HG03469 (cell line): ENCODE data around the gene RNF123.
"Not testable (repeated sequence)": the region's sequence is repeated elsewhere in the genome, so short reads cannot be mapped to it uniquely, and the experiment has no call there.

ENCODE experiments used
- ATAC-seq: cut with Tn5 transposase; IDR thresholded peaks from one replicate; pipeline ENCODE4 v1.9.1; 2021; ENCODE audit warnings: mild to moderate bottlenecking, moderate library complexity, moderate number of reproducible peaks; ENCODE audit not compliant: unreplicated experiment

RNF123 gene

DNA sequence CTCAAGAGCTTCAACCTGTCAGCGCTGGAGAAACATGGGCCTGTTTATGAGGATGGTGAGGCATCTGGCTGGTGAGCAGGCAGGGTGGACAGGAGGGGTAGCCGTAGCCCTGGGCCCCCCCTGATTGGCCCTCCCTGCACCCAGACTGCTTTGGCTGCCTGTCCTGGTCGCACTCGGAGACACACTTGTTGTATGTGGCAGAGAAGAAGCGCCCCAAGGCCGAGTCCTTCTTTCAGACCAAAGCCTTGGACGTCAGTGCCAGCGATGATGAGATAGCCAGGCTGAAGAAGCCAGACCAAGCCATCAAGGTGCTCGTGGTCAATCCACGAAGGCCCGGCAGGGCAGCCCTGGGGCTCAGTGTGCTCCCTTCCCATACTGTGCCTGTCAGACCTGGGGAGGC is 13.4 kb upstream of the RNF123 start:
- no peak for ATAC-seq

GRCh38 chr3:49680493-49681231 is 8.7 kb upstream of the RNF123 start:
- ATAC-seq: no peak

DNA sequence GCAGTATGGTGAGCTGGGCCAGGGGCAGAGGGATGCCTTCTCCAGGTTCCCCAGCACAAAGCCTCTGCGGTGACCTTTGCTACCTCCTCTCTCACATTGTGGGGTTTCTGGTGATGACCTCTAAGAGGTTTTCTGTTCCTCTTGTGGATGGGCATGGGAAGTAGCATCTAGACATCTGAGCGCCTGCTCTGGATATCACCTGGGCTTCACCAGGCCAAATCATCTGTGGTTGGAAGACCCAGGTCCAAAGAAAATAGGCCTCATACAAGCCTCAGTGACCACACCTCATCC is 8.2 kb upstream of the RNF123 start:
- no peak for ATAC-seq

DNA sequence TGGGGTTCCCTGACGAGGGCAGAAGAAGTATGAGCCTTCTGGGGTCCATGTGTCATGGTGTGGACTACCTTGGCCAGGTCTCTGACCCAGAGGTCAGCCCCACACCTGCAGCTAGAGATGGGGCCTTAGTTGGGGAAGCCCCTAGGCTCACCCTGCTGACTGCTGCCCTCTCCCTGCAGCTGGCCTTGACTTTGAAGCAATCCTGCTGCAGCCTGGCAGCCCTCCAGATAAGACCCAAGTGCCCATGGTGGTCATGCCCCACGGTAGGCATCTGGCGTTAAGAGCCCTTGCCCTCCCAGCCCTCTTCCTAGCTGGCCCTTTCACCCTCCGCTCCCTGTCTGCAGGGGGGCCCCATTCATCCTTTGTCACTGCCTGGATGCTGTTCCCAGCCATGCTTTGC is 7.8 kb upstream of the RNF123 start:
- ATAC-seq: no peak

- no peak for ATAC-seq
These were observed 6.2 kb upstream of the RNF123 start for GRCh38 chr3:49683162-49683561.

GRCh38 chr3:49684453-49684852 is 4.9 kb upstream of the RNF123 start:
- not testable (repeated sequence) for ATAC-seq

DNA sequence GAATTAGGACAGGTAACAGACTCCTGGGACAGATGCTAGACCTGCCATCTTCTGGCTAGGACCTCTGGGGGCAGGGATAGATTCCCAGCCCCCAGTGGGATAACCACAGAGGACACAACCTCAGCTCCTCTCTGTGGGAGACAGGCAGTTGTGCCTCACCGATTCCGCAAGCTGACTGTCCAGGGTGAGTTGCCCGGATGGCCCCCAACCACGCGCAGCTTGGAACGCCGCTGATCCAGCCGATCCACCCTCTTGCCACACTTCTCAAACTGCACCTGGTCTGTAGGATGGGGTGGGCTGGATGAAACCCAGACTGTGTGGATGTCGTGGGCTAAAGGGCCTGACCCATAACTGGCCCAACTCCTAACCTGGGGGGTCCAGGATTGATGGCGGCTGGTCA is 4.3 kb upstream of the RNF123 start:
- not testable (repeated sequence) for ATAC-seq

GRCh38 chr3:49685846-49686245 is 3.5 kb upstream of the RNF123 start:
- ATAC-seq: not testable (repeated sequence)

DNA sequence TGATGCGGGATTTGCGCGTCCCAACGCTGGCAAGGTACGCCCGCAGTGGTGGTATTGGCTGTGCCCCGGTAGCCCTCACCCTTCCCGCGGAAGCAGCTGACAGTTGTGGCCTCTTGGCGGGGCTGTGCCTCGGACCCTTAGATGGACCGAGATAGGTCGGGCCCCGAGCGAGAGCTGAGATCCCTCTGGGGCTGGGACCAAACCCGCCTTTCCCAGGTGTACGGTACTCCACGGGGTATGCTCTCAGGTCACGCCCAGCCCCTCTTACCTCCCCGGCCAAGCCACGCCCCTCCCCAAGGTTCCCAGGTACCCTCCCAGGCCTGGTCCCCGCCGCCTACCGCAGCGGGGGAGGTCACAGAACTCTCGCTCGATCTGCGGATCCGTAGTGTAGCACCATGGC is 3.0 kb upstream of the RNF123 start:
- not testable (repeated sequence) for ATAC-seq

DNA sequence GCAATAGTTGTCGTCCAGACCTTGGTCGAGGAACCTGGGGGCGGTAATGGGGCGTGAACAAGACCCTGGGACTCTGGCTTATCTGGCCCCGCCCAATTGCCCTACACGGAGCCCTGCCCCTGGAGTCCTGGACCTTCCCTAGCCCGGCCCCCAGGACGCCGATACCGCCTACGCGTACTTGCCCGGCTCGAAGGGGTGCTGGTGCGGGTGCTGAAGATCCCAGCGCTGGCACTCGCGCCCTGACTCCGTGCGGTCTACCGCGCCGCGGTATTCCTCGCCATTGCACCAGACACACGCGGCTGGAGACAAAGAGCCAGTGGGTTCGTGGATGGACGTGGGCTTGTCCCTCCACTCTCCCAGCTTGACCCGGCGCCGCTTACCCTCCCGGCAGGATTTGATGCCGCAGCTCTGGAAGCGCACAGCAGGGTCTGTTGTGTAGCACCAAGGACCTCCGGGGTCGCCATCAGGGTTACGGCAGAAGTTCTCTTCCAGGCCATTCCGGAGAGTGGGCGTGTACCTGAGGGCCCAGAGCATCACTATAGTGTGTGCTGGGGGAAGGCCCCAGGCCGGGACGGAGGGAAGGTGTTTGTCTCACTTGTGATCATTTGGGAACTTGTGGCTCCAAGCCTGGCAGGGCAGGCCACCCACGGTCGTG is 2.5 kb upstream of the RNF123 start:
- ATAC-seq: not testable (repeated sequence)

- not testable (repeated sequence) for ATAC-seq
These were observed 1.9 kb upstream of the RNF123 start for GRCh38 chr3:49687424-49687795.

DNA sequence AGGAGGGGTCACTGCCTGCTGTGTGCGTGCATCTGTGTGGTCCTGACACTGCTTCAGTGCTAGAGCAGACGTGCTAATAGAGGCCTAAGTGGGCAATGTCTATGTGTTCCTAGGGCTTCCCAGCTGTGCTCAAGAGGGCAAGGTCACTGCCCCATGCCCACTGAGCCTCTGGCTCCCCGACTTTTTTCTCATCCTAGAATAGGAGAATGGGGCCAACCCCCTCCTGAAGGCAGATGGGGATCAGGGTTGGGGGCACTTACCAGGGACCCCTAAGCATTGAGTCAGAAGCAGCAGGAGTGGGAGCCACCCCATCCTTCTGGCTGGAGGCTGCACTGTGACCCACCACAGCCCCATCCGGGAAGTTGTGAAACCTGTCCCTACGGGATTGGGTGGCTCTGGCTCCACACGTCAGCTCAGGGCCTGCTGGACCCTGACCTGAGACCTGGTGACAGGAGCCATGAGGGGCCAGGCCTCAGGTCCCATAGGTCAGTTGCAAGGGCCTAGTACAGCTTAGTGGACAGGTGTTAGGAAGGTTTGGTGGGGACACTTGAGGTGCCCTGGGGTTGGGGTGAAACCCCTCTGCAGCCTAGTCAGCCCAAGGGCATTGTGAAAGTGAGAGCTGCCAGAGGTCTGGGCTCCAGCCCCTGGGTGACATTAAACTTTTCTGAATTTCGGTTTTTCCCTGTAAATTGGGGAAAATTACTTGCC is 865 bp upstream of the RNF123 start:
- not testable (repeated sequence) for ATAC-seq

DNA sequence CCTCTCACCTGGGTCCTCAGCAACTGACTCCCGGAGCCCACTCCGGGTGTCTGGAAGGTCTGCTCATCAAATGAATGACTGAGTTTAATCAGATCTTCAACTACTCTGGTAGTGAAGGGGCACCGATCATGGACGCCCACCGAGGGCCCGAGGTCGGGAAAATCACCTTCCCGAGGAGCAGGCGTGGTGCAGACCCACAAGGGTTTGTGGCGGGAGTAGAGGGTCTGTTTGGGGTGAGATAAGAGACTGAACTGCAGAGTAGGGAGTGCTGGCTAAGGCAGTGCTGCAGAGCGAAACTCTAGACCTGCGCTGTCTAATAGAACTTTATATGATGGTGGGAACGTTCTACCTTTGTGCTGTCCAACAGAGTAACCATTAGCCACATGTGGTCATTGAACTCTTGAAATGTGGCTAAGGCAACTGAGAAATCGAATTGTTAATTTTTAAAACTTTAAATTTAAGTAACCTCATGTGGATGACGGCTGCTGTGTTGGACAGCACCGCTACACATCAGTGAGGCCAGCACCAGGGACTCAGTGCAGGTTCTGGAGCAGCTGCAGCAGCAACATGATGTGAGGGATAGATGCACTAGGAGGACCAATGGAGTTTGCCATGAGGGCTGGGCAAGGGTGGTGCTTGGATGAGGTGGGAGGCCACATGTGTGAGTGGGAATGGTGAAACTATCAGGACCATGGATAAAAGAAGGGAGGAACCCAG is 709 bp downstream of the RNF123 start:
- ATAC-seq: not testable (repeated sequence)

DNA sequence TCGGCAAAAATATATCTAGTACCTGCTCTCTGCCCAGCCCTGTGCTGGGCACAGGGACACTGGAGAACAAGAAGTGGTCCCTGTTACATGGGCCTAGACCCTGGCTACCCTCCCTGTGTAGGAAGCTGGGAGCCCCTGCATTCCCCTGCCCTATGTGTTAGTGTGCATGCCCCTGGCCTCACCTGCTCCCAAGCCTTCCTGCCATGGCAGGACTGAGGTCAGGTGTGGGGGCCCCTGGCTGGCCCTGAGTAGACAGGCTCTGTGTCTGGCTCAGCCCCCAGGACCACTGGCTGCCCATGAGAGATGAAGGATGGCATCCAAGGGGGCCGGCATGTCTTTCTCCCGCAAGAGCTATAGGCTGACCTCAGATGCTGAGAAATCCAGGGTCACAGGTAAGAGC is 1.5 kb downstream of the RNF123 start:
- ATAC-seq: not testable (repeated sequence)

DNA sequence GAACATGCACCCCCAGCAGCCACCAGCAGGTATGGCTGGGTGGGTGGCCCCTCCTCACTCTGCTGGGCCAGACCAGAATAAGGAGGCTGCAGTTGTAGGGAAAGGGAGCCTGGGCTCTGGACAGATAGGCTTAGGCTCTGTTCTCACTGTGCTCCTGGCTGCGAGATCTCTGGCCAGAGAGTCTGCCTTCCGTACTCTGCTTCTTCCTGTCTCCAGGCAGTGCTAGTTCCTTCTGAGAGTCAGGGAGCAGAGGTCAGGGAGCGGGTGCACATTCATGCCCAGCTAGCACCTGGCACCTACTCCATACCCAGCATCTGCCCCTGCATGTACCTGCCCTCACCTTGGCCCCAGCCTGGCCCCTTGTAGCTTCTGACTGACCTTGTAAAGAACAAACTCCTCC is 2.1 kb downstream of the RNF123 start:
- not testable (repeated sequence) for ATAC-seq

- not testable (repeated sequence) for ATAC-seq
These were observed 5.2 kb downstream of the RNF123 start for GRCh38 chr3:49694409-49695070.

GRCh38 chr3:49695350-49696015 is 6.1 kb downstream of the RNF123 start:
- not testable (repeated sequence) for ATAC-seq

DNA sequence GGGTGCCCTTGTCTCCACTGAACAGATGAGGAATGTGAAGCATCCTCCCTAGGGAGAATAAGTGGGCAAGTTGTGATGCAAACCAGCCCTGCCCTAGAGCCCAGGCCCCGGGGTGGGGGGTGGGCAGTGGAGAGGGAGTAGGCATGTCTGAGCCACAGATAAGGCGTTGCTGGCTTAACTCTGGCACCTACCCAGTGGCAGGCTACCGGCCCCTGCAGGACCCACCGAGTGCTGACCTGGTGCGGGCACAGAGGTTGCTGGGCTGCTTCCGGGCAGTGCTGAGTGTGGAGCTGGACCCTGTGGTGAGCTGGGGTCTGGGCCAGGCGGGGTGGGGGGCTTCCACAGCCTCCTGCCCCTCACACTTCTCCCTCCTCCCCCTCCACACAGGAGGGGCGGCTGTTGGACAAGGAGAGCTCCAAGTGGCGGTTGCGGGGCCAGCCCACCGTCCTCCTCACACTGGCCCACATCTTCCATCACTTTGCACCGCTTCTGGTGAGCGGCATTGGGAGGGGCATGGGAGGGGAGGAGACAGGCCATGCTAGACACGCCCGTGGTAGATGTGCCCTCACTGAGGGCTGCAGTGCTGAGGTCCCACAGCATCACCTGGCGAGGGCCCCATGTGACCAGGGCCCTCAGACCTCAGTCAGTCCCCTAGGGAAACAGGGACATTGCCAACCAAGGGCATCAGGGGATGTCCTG is 10.1 kb downstream of the RNF123 start:
- ATAC-seq: no peak

- no peak for ATAC-seq
These were observed 10.7 kb downstream of the RNF123 start for GRCh38 chr3:49700014-49700413.
